HepG2 (cell line): ENCODE results near the gene ARFGAP2. TPM values are rescaled to one million over a fixed set of nuclear protein-coding genes. Genes with fewer than 3 reads are reported as not detected.

Experiments used
- CBFB ChIP-seq: sonication (generic); formaldehyde crosslinking; IDR thresholded peaks from 2 replicates; pipeline ENCODE4 v1.4.0; 2020; ENCODE audit warnings: missing genetic modification reagents
- CCAR2 ChIP-seq: fragments of 200-400 bp; formaldehyde crosslinking; optimal IDR thresholded peaks from 2 replicates; pipeline ENCODE3; 2018; ENCODE audit warnings: low read depth, mild to moderate bottlenecking, low read length, moderate library complexity
- FOXA3 ChIP-seq: IDR thresholded peaks from 2 replicates; pipeline ENCODE4 v1.6.1; 2016; ENCODE audit warnings: missing genetic modification reagents, missing compliant biosample characterization
- GATAD2A ChIP-seq: IDR thresholded peaks from 2 replicates; pipeline ENCODE4 v1.6.1; 2016
- HNRNPL ChIP-seq: fragments of 200-400 bp; formaldehyde crosslinking; IDR thresholded peaks from 2 replicates; pipeline ENCODE4 v1.6.1; 2017; ENCODE audit warnings: mild to moderate bottlenecking, low read depth, low read length
- IRF2 ChIP-seq: IDR thresholded peaks from 2 replicates; pipeline ENCODE4 v1.6.1; 2018; ENCODE audit warnings: missing genetic modification reagents, missing compliant biosample characterization
- KAT7 ChIP-seq: IDR thresholded peaks from 2 replicates; pipeline ENCODE4 v1.6.1; 2018; ENCODE audit warnings: borderline replicate concordance, missing compliant biosample characterization
- KLF12 ChIP-seq: sonication (generic); formaldehyde crosslinking; IDR thresholded peaks from 2 replicates; pipeline ENCODE4 v1.4.0; 2020; ENCODE audit warnings: missing genetic modification reagents, borderline replicate concordance
- NR3C1 ChIP-seq: sonication (generic); formaldehyde crosslinking; IDR thresholded peaks from 2 replicates; pipeline ENCODE4 v1.4.0; 2020; ENCODE audit warnings: missing genetic modification reagents
- POLR2AphosphoS5 ChIP-seq: IDR thresholded peaks from 2 replicates; pipeline ENCODE4 v1.6.1; 2012; ENCODE audit warnings: low read depth, low read length
- RCOR2 ChIP-seq: IDR thresholded peaks from 2 replicates; pipeline ENCODE4 v1.6.1; 2016; ENCODE audit warnings: missing biosample characterization, missing genetic modification reagents
- SNAI1 ChIP-seq: sonication (generic); formaldehyde crosslinking; IDR thresholded peaks from 2 replicates; pipeline ENCODE4 v1.5.0; 2020; ENCODE audit warnings: mild to moderate bottlenecking, missing genetic modification reagents, borderline replicate concordance
- STAG1 ChIP-seq: sonication (generic); formaldehyde crosslinking; IDR thresholded peaks from 2 replicates; pipeline ENCODE4 v1.4.0; 2020; ENCODE audit warnings: missing genetic modification reagents
- TBX3 ChIP-seq: fragments of 450-650 bp; IDR thresholded peaks from 2 replicates; pipeline ENCODE4 v1.6.1; 2017; ENCODE audit warnings: antibody characterized with exemption, mild to moderate bottlenecking, inconsistent platforms, borderline replicate concordance
- TMF1 ChIP-seq: sonication (generic); formaldehyde crosslinking; IDR thresholded peaks from 2 replicates; pipeline ENCODE4 v1.8.1; 2022; ENCODE audit warnings: low read depth, missing genetic modification reagents
- ZFP41 ChIP-seq: sonication (generic); formaldehyde crosslinking; IDR thresholded peaks from 2 replicates; pipeline ENCODE4 v1.4.0; 2020; ENCODE audit warnings: mild to moderate bottlenecking, missing genetic modification reagents, borderline replicate concordance
- ZNF142 ChIP-seq: sonication (generic); formaldehyde crosslinking; IDR thresholded peaks from 2 replicates; pipeline ENCODE4 v1.4.0; 2020; ENCODE audit warnings: missing genetic modification reagents
- ZNF207 ChIP-seq: fragments of 450-650 bp; IDR thresholded peaks from 2 replicates; pipeline ENCODE4 v1.6.1; 2016; ENCODE audit warnings: antibody characterized with exemption, borderline replicate concordance
- ZNF253 ChIP-seq: sonication (generic); formaldehyde crosslinking; IDR thresholded peaks from 2 replicates; pipeline ENCODE4 v1.8.0; 2022; ENCODE audit warnings: mild to moderate bottlenecking, missing genetic modification reagents, borderline replicate concordance
- ZNF580 ChIP-seq: IDR thresholded peaks from 2 replicates; pipeline ENCODE4 v1.6.1; 2016; ENCODE audit warnings: low read depth, borderline replicate concordance
- ZNF749 ChIP-seq: sonication (generic); formaldehyde crosslinking; IDR thresholded peaks from 2 replicates; pipeline ENCODE4 v1.8.0; 2022; ENCODE audit warnings: mild to moderate bottlenecking, missing genetic modification reagents, moderate library complexity, borderline replicate concordance
- ZNF83 ChIP-seq: sonication (generic); formaldehyde crosslinking; IDR thresholded peaks from 2 replicates; pipeline ENCODE4 v1.4.0; 2020; ENCODE audit warnings: missing genetic modification reagents, mild to moderate bottlenecking, borderline replicate concordance
- ZNF883 ChIP-seq: sonication (generic); formaldehyde crosslinking; IDR thresholded peaks from 2 replicates; pipeline ENCODE4 v1.5.1; 2020; ENCODE audit warnings: mild to moderate bottlenecking, missing genetic modification reagents; ENCODE audit errors: not compliant biosample characterization
- ZSCAN30 ChIP-seq: sonication (generic); formaldehyde crosslinking; IDR thresholded peaks from 2 replicates; pipeline ENCODE4 v1.5.0; 2020; ENCODE audit warnings: mild to moderate bottlenecking, missing genetic modification reagents
- polyA plus RNA-seq, 8 experiments: library from polyadenylated mRNA; depleted of rRNA in 3 of 8; stranded (reverse) in 7 of 8; unstranded in 1 of 8; fragments of >200 nt; fragmentation: Illumina TruSeq in 4 of 8; extraction: Trizol in 4 of 8; gene quantifications; 2 replicates each; pipeline versions ENCODE4 v1.2.1 to v1.2.3, GENCODE V29; 2011 to 2016; ENCODE audit warnings: low read depth in 4 of 8, missing spikeins in 1 of 8, mixed read lengths in 1 of 8; ENCODE audit not compliant: insufficient read depth in 1 of 8
- total RNA-seq, 5 experiments: library from RNA; depleted of rRNA; stranded (reverse); fragments of >200 nt; fragmentation: Illumina TruSeq; extraction: Trizol; gene quantifications; 2 replicates each; pipeline ENCODE4 v1.2.3, GENCODE V29; 2016; ENCODE audit warnings: low read depth in 1 of 5
- TF ChIP-seq, protein P1 (sequence below): sonication (generic); formaldehyde crosslinking; IDR thresholded peaks from 2 replicates; pipeline ENCODE4 v1.5.0; 2020; ENCODE audit warnings: missing genetic modification reagents

The ARFGAP2 gene
- total and polyA plus RNA-seq, 2 of the 13 experiments (the other 11 are each of a cell fraction or from before 2014, with no cell fraction given): 32.3 to 75.3 TPM

DNA sequence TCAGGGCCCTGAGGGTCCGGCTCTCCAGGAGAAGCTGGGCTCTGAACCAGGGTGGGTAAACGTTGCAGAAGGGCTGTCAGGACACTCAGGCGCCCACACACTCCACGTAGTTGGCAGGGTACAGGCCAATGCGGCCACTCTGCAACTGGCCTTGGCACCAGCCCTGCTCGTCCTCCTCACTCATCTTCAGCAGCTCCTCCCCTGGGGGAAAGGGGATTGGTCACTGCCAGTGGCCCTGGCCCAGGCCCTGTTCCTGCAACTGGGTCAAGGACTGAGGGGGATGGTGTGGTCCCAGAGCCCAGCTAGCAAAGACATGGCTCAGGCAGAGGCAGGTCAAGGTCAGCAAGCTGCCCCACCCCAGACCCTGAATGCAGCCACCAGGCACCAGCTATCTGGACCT, 1.2 kb upstream of the ARFGAP2 start (continued):
- TF ChIP-seq, protein P1, sequence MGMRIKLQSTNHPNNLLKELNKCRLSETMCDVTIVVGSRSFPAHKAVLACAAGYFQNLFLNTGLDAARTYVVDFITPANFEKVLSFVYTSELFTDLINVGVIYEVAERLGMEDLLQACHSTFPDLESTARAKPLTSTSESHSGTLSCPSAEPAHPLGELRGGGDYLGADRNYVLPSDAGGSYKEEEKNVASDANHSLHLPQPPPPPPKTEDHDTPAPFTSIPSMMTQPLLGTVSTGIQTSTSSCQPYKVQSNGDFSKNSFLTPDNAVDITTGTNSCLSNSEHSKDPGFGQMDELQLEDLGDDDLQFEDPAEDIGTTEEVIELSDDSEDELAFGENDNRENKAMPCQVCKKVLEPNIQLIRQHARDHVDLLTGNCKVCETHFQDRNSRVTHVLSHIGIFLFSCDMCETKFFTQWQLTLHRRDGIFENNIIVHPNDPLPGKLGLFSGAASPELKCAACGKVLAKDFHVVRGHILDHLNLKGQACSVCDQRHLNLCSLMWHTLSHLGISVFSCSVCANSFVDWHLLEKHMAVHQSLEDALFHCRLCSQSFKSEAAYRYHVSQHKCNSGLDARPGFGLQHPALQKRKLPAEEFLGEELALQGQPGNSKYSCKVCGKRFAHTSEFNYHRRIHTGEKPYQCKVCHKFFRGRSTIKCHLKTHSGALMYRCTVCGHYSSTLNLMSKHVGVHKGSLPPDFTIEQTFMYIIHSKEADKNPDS (CRISPR knock-in tag): no peak
- TF ChIP-seq ZNF83 (CRISPR knock-in tag): no peak
- TF ChIP-seq ZNF253 (CRISPR knock-in tag): no peak
- TF ChIP-seq KLF12 (CRISPR knock-in tag): peak; percentile 42; the same call in 1 of the 2 replicates
- TF ChIP-seq TBX3: no peak
- TF ChIP-seq STAG1 (CRISPR knock-in tag): no peak; the same call in 1 of the 2 replicates
- 0 out of 2 replicates have a peak, but pooled peaks have one; percentile 21 for TF ChIP-seq RCOR2 (CRISPR knock-in tag)
- TF ChIP-seq ZNF883 (CRISPR knock-in tag): no peak
- no peak for TF ChIP-seq ZNF749
- no peak for TF ChIP-seq ZSCAN30 (CRISPR knock-in tag)
- TF ChIP-seq NR3C1 (CRISPR knock-in tag): no peak
- TF ChIP-seq ZNF207: no peak
- TF ChIP-seq CBFB (CRISPR knock-in tag): peak; percentile 55; the same call in 1 of the 2 replicates
- TF ChIP-seq POLR2AphosphoS5: peak; percentile 29; the same call in 1 of the 2 replicates
- TF ChIP-seq ZFP41 (CRISPR knock-in tag): no peak
- peak; percentile 26; the same call in 1 of the 2 replicates for TF ChIP-seq IRF2 (CRISPR knock-in tag)
- TF ChIP-seq HNRNPL: 0 out of 2 replicates have a peak, but pooled peaks have one; percentile 53
- TF ChIP-seq SNAI1 (CRISPR knock-in tag): no peak
- TF ChIP-seq ZNF142 (CRISPR knock-in tag): no peak
- 0 out of 2 replicates have a peak, but pooled peaks have one; percentile 25 for TF ChIP-seq ZNF580 (CRISPR knock-in tag)
- 0 out of 2 replicates have a peak, but pooled peaks have one; percentile 18 for TF ChIP-seq KAT7
- no peak for TF ChIP-seq TMF1 (CRISPR knock-in tag)
- TF ChIP-seq CCAR2: no peak
- TF ChIP-seq GATAD2A: peak; percentile 51; the same call in 1 of the 2 replicates
- peak; percentile 51; the same call in 1 of the 2 replicates for TF ChIP-seq FOXA3 (CRISPR knock-in tag)
